Measurements from ENCODE around the gene SYPL2. TPM values are rescaled to one million over a fixed set of nuclear protein-coding genes. Genes with fewer than 3 reads are reported as not detected.

SYPL2 gene
- total RNA-seq, 1 experiment from 2014 or later: 1.3 TPM

- TF ChIP-seq FOSL1 (IDR thresholded peaks at IDR 0.05; ENCODE audit: low read depth): no peak
- TF ChIP-seq ATF3 (IDR thresholded peaks at IDR 0.05): no peak
- no peak for TF ChIP-seq ZNF274 (IDR thresholded peaks at IDR 0.05; ENCODE audit: low read depth, low read length)
- no peak for TF ChIP-seq EZH2 (IDR thresholded peaks at IDR 0.05)
- TF ChIP-seq EGR1 (IDR thresholded peaks at IDR 0.05; ENCODE audit: low read depth): no peak
- TF ChIP-seq EZH2phosphoT487 (IDR thresholded peaks at IDR 0.05; ENCODE audit: borderline replicate concordance): no peak
- no peak for TF ChIP-seq POLR2AphosphoS5 (IDR thresholded peaks at IDR 0.05; ENCODE audit: low read depth, low read length)
- TF ChIP-seq SP1 (IDR thresholded peaks at IDR 0.05; ENCODE audit: low read depth): no peak
- no peak for TF ChIP-seq CTCF (IDR thresholded peaks at IDR 0.05 in 2 of 3, conservative IDR thresholded peaks at IDR 0.05 in 1 of 3; ENCODE audit: borderline replicate concordance in 1 of 3, insufficient read depth in 1 of 3, low read depth in 2 of 3, low read length in 2 of 3)
- TF ChIP-seq CBX3 (IDR thresholded peaks at IDR 0.05; ENCODE audit: low read depth): no peak
- no peak for TF ChIP-seq ZBTB33 (IDR thresholded peaks at IDR 0.05; ENCODE audit: extremely low read depth, insufficient replicate concordance, low read length)
- TF ChIP-seq CEBPB (IDR thresholded peaks at IDR 0.05; ENCODE audit: low read depth): no peak
- no peak for TF ChIP-seq TCF7L2 (IDR thresholded peaks at IDR 0.05; ENCODE audit: borderline replicate concordance, extremely low read depth, insufficient read depth, insufficient read length)
- TF ChIP-seq, protein P1, sequence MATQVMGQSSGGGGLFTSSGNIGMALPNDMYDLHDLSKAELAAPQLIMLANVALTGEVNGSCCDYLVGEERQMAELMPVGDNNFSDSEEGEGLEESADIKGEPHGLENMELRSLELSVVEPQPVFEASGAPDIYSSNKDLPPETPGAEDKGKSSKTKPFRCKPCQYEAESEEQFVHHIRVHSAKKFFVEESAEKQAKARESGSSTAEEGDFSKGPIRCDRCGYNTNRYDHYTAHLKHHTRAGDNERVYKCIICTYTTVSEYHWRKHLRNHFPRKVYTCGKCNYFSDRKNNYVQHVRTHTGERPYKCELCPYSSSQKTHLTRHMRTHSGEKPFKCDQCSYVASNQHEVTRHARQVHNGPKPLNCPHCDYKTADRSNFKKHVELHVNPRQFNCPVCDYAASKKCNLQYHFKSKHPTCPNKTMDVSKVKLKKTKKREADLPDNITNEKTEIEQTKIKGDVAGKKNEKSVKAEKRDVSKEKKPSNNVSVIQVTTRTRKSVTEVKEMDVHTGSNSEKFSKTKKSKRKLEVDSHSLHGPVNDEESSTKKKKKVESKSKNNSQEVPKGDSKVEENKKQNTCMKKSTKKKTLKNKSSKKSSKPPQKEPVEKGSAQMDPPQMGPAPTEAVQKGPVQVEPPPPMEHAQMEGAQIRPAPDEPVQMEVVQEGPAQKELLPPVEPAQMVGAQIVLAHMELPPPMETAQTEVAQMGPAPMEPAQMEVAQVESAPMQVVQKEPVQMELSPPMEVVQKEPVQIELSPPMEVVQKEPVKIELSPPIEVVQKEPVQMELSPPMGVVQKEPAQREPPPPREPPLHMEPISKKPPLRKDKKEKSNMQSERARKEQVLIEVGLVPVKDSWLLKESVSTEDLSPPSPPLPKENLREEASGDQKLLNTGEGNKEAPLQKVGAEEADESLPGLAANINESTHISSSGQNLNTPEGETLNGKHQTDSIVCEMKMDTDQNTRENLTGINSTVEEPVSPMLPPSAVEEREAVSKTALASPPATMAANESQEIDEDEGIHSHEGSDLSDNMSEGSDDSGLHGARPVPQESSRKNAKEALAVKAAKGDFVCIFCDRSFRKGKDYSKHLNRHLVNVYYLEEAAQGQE (IDR thresholded peaks at IDR 0.05; ENCODE audit: low read depth): no peak
- CTCF ChIA-PET: interaction anchor here (1.0 to 6.4 kb wide), 6 partner anchors 32 to 339 kb away, joined by 3 to 146 read pairs (median 4); partner anchors contain the start of gene CYB561D1
- no peak for ATAC-seq
Observed at GRCh38 chr1:109530457-109531087, 64.2 kb downstream of the SYPL2 start.

More at GRCh38 chr1:109530457-109531087, 64.2 kb downstream of the SYPL2 start:
- no peaks in the 10 kb centered on the region for H4K20me1 ChIP-seq (ENCODE audit: insufficient read depth)
- BruUV-seq (replicated peaks): no TSS peak
- H3K4me1 ChIP-seq (ENCODE audit: control insufficient read depth in 1 of 2, insufficient read depth in 2 of 2, low read length in 2 of 2): peaks cover 4 to 14% of the 10 kb centered on the region in 2 experiments; a peak in 3 of 4 replicates
- H3K27ac ChIP-seq (ENCODE audit: low read depth, low read length): no peak overlapping the region
- intact Hi-C loops (cut with micrococcal nuclease): loop anchor here (5.0 to 10.0 kb wide), 2 partner anchors 133 to 326 kb away; partner anchors contain the start of gene SORT1
- no peaks in the 10 kb centered on the region for H3K36me3 ChIP-seq (ENCODE audit: control insufficient read depth in 1 of 2, insufficient read depth in 2 of 2, low read length in 2 of 2)
- no peak overlapping the region for H3K9ac ChIP-seq (ENCODE audit: low read length)
- ChIA-PET POLR2A (interaction anchor here (1.1 kb wide), 1 partner anchor 40 kb away, joined by 3 read pairs; no protein-coding TSS in a partner anchor), RAD21 (ENCODE audit: low non-redundant PET in 1 of 2, low total read pairs in 2 of 2, uncharacterized antibody in 2 of 2, unreplicated experiment in 2 of 2) (no interaction called here)
- H3K9me3 ChIP-seq (ENCODE audit: control insufficient read depth in 1 of 2, insufficient read depth in 1 of 2, low read depth in 1 of 2, low read length in 2 of 2): no peaks in the 10 kb centered on the region
- no peak overlapping the region for H3K4me3 ChIP-seq (replicated peaks in 1 of 2; ENCODE audit: low read depth in 1 of 2, low read length in 2 of 2)
- no peak for DNase-seq (ENCODE audit: low read depth, low spot score)
- no peaks in the 10 kb centered on the region for H3K9me2 ChIP-seq (ENCODE audit: insufficient read depth)
- no peaks in the 10 kb centered on the region; the same call in 1 of the 2 replicates for H3K27me3 ChIP-seq (ENCODE audit: insufficient read depth, low read length)
- no peak overlapping the region for H3K4me2 ChIP-seq (ENCODE audit: low read length)
- no peak overlapping the region for H2AFZ ChIP-seq (ENCODE audit: low read depth, low read length, poor library complexity, severe bottlenecking)
- no peaks in the 10 kb centered on the region for H3K79me2 ChIP-seq (ENCODE audit: insufficient read depth, low read length)
